Heart right ventricle (tissue), 16 donors: ENCODE results near the gene NDUFA6. TPM values are rescaled to one million over a fixed set of nuclear protein-coding genes. Genes with fewer than 3 reads are reported as not detected.

Experiments used
- ATAC-seq, 8 donors: fragments of 200-7000 bp; cut with Tn5 transposase; one replicate each; pipeline ENCODE4 v1.9.1; 2020; ENCODE audit warnings: mild to moderate bottlenecking in 8 of 8, moderate library complexity in 8 of 8, moderate number of reproducible peaks in 1 of 8
- DNase-seq, 2 donors: peaks; one replicate each; pipeline ENCODE4 v3.0.0-alpha.2; 2020
- H3K27ac ChIP-seq, 10 donors: fragments of 200-600 bp; sonication (generic) in 2 of 10; one replicate each; pipeline versions ENCODE4 v1.5.0 to v1.8.0; 2020 to 2022; ENCODE audit warnings: mild to moderate bottlenecking in 3 of 10
- H3K27me3 ChIP-seq, 7 donors: fragments of 200-600 bp; one replicate each; pipeline ENCODE4 v1.8.0; 2021 to 2022; ENCODE audit warnings: mild to moderate bottlenecking in 2 of 7
- H3K36me3 ChIP-seq, 9 donors: fragments of 200-600 bp; sonication (generic) in 1 of 9; one replicate each; pipeline versions ENCODE4 v1.5.0 to v1.8.0; 2020 to 2022; ENCODE audit warnings: mild to moderate bottlenecking in 2 of 9
- H3K4me1 ChIP-seq, 9 donors: fragments of 200-600 bp; sonication (generic) in 1 of 9; one replicate each; pipeline versions ENCODE4 v1.5.0 to v1.8.0; 2020 to 2022; ENCODE audit warnings: mild to moderate bottlenecking in 4 of 9
- H3K4me3 ChIP-seq, 10 donors: fragments of 200-600 bp; sonication (generic) in 2 of 10; one replicate each; pipeline versions ENCODE4 v1.5.0 to v1.8.0; 2020 to 2022; ENCODE audit warnings: mild to moderate bottlenecking in 7 of 10, moderate library complexity in 2 of 10
- H3K9me3 ChIP-seq, 11 donors: fragments of 200-600 bp in 10 of 11; sonication (generic) in 2 of 11; one replicate each; pipeline versions ENCODE4 v1.5.0 to v1.8.0; 2013 to 2022; ENCODE audit warnings: mild to moderate bottlenecking in 2 of 11, control low read depth in 1 of 11, moderate library complexity in 1 of 11
- WGBS, 2 donors: extraction: QIAGEN DNeasy Blood & Tissue Kit; methylation state at CpG; one replicate each; pipeline ENCODE4 v1.1.7; 2013; ENCODE audit warnings: inconsistent platforms in 1 of 2; 5-methylcytosine and 5-hydroxymethylcytosine counted together
- intact Hi-C, 10 donors: fragments of 100-400 bp; cut with DNase I; formaldehyde crosslinking; loops; one replicate each; pipeline versions ENCODE4 v1.11.1 to v1.14.2; 2022
- polyA plus RNA-seq, 2 donors: library from polyadenylated mRNA; stranded (reverse); fragments of 200-250 nt; gene quantifications; one replicate each; pipeline ENCODE4 v1.2.3, GENCODE V29; 2013
- total RNA-seq, 10 donors: library from RNA; stranded (reverse); fragmentation: NEBNext Ultra II Directional in 3 of 10; extraction: Animal tissue kit (Norgen Biotek cat#: 25700) in 3 of 10; gene quantifications; one replicate each; pipeline versions ENCODE4 v1.2.1 to v1.2.4, GENCODE V29; 2021 to 2023
- TF ChIP-seq, protein P1 (sequence below), 9 donors: fragments of 200-600 bp; sonication (generic) in 2 of 9; IDR thresholded peaks; one replicate each; pipeline versions ENCODE4 v1.5.0 to v1.8.0; 2021 to 2022; ENCODE audit warnings: antibody characterized with exemption in 9 of 9, mild to moderate bottlenecking in 5 of 9, moderate library complexity in 1 of 9
- donor health status: Arrhythmogenic right ventricular cardiomyopathy.
- donor health status: ischemic (EF 13 %, LVEDD 7.1; RV severe dilation, severe dysfunction).
- donor health status: healthy with polysubstance abuse.
- donor health status: DM: no; HTN: yes; CAD: no.
- donor health status: DM: no; HTN: no; CAD: no.
- donor health status: ischemic (EF 25% LVEDD 6.9; RV normal size, moderate dysfunction).
- donor health status: ischemic (EF 25% LVEDD 5.7; RV mildly dilated, moderate dysfunction).
- donor health status: healthy.
- donor health status: DM: yes; HTN: yes; CAD: no.
- donor health status: Ischemic cardiomyopathy.
- donor health status: ischemic (EF 35%, LVEDD 5.7; RV mildly dilated, moderate dysfunction).
- donor health status: nonischemic (EF 11% LVEDD 7.7; RV severe dilation, severe dysfunction).
- donor health status: DM: yes; HTN: yes; CAD: no.
- donor health status: PGD.
- donor health status: ischemic (EF 29% LVEDD 5.4; RV normal size, mild dysfunction).
- donor health status: nonischemic (EF 23%, LVEDD 6.1; RV moderate dilation, normal function).

Gene NDUFA6
- total and polyA plus RNA-seq, 12 donors = 179 to 479 (median 271) TPM

DNA sequence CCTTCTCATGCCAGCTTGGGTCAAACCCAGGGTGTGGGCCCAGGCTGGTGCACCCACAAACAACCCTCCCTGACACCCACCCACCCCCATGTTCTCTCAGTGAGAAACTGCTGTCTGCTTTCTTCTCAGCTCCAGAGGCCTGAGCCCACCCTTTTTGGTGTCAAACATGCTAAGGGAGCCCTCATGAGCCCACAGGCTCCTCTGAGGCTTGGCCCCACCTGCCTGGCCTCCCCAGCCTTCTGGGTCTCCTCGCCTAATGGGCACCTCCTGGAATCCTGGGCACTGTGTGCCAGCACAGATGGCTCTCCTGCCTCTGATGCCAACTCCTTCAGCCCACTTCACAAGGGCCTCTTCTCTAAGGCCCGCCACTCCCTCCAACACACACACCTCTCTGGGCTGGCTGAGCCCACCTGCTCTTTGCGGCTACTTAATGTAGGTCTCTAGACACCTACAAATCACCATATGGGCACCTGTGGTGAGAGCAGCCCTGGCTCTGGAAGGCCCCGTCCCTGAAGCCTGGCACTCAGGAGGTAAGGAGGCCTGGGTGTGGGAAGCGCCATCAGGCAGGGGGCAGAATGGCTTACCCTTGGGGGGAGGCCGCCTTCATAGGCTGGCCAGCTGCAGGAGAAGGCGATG, 24.3 kb downstream of the NDUFA6 start:
- 98 to 99% methylated on average over 7 of the region's 7 CpGs for WGBS, 2 donors
- Histone ChIP-seq H3K4me1 (peaks cover 1 to 21% (median 14%) of the 10 kb centered on the region in 9 donors), H3K27ac (no peak overlapping the region), H3K36me3 (peaks cover 0 to 72% (median 32%) of the 10 kb centered on the region in 9 donors), H3K27me3 (no peaks in the 10 kb centered on the region), H3K4me3 (no peak overlapping the region), H3K9me3 (no peaks in the 10 kb centered on the region)
- intact Hi-C loops = no loop called here
- no peak for ATAC-seq
- DNase-seq = no peak
- TF ChIP-seq, protein P1, sequence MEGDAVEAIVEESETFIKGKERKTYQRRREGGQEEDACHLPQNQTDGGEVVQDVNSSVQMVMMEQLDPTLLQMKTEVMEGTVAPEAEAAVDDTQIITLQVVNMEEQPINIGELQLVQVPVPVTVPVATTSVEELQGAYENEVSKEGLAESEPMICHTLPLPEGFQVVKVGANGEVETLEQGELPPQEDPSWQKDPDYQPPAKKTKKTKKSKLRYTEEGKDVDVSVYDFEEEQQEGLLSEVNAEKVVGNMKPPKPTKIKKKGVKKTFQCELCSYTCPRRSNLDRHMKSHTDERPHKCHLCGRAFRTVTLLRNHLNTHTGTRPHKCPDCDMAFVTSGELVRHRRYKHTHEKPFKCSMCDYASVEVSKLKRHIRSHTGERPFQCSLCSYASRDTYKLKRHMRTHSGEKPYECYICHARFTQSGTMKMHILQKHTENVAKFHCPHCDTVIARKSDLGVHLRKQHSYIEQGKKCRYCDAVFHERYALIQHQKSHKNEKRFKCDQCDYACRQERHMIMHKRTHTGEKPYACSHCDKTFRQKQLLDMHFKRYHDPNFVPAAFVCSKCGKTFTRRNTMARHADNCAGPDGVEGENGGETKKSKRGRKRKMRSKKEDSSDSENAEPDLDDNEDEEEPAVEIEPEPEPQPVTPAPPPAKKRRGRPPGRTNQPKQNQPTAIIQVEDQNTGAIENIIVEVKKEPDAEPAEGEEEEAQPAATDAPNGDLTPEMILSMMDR (IDR thresholded peaks at IDR 0.05) = no peak

DNA sequence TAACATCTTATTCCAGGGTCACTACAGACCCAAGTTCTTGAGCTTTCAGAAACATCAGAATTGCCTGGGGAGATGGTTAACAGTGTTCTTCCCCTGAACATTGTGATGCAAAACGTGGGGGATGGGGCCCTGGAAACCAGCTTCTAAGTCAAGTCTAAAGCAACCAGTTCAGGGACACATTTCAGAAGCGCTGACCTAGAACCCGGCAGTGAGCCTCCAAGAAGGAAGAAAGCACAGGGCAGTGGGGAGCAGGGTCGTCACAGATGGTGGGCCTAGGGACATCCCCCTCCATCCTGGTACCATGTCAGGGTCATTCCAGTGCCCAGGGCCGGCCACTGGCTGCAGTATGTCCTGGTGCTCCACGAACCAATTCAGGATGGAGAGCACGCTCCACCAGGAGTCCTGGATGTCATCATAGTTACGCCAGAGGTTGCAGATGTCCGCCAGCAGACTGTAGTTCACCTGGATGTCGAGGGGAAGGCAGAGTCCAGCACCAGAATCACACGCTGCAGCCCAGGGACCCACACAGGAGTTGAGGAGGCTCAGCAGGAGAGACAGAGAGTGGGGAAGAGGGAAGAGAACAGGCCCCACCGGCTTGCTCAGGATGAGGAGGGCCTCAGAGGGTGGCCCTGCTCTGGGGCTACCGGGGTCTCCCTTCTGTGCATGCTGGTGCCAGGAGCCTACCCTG, 25.0 kb downstream of the NDUFA6 start:
- TF ChIP-seq, protein P1 (IDR thresholded peaks at IDR 0.05) = no peak
- Histone ChIP-seq H3K4me1 (peaks cover 0 to 17% (median 11%) of the 10 kb centered on the region in 9 donors), H3K27ac (no peak overlapping the region), H3K9me3 (no peaks in the 10 kb centered on the region), H3K4me3 (no peak overlapping the region), H3K27me3 (no peaks in the 10 kb centered on the region), H3K36me3 (peaks cover 0 to 78% (median 36%) of the 10 kb centered on the region in 9 donors)
- ATAC-seq (no peak), DNase-seq (no peak)
- intact Hi-C loops = no loop called here
- WGBS, 2 donors = 89 to 90% methylated on average over 13 of the region's 13 CpGs

DNA sequence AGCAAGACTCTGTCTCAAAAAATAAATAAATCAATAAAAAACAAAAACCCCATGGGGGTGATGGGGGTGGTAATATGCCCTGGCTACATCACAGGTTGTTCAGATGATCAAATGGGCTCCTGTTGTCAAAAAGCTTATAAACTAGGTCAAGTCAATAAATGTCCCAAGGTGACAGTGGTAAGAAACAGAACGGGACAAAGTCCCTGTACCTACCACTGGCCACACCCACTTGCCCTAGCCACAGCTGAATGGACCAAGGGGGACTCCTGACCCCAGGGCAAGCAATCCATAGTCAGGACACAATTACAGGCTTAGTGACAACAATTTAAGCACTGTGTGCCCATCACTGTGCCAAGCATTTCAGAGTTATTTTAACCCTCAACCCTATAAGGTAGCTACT, 25.9 kb downstream of the NDUFA6 start:
- Histone ChIP-seq H3K4me1 (peaks cover 0 to 11% (median 4%) of the 10 kb centered on the region in 9 donors), H3K4me3 (no peak overlapping the region), H3K27me3 (no peaks in the 10 kb centered on the region), H3K36me3 (peaks cover 0 to 88% (median 44%) of the 10 kb centered on the region in 9 donors), H3K27ac (no peak overlapping the region), H3K9me3 (no peaks in the 10 kb centered on the region)
- 92 to 96% methylated on average over 1 of the region's 1 CpG for WGBS, 2 donors
- TF ChIP-seq, protein P1 (IDR thresholded peaks at IDR 0.05) = no peak
- no peak for DNase-seq
- ATAC-seq = no peak
- intact Hi-C loops = no loop called here

DNA sequence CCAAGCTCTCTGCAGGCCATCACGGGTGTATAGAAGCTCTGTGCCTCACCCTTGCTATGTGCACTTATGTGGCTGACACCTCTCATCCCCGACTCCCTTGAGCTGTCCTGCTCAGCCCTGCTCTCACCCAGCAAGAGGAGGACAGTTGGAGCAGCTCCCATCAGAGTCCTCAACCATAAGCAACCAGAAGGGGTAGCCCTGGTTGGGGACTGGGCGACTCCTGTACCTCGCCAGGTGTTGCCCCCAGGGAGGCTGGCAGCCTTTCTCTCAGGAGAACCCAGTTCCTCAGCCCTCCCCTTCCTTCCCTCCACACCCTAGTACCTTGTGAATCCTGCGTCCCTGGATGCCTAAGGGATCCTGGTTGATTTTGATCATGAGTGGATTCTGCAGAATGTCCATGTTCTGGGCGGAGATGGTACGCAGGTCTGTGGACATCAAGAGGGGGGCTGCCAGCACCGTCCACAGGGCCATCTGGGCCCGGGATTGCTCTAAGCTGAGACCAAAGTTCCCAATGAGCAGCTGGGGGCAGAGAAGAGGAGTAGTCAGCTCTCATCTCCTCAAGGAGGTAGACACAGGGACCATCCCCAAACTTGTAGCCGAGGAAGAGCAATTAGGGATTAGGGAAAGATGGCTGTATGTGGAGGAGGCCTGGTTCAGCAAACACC, 27.9 kb downstream of the NDUFA6 start:
- peaks cover 0 to 97% (median 42%) of the 10 kb centered on the region in 9 donors for H3K36me3 ChIP-seq
- H3K4me1 ChIP-seq = no peaks in the 10 kb centered on the region
- intact Hi-C loops = no loop called here
- H3K27ac ChIP-seq = no peak overlapping the region
- TF ChIP-seq, protein P1 (IDR thresholded peaks at IDR 0.05) = no peak
- WGBS, 2 donors = 89 to 95% methylated on average over 10 of the region's 10 CpGs
- H3K27me3 ChIP-seq = no peaks in the 10 kb centered on the region
- no peak for DNase-seq
- ATAC-seq = no peak
- H3K4me3 ChIP-seq = no peak overlapping the region
- H3K9me3 ChIP-seq = peaks cover 0 to 11% (median 0%) of the 10 kb centered on the region in 11 donors
